Fibroblast of skin of scalp (primary cell): ENCODE data around the gene WBP2.

Experiments used
- DNase-seq: peaks from one replicate; pipeline ENCODE4 v3.0.0-alpha.2; 2013

Gene WBP2

GRCh38 chr17:75844530-75845057 lies 10.5 kb downstream of the WBP2 start:
- no peak for DNase-seq

DNA sequence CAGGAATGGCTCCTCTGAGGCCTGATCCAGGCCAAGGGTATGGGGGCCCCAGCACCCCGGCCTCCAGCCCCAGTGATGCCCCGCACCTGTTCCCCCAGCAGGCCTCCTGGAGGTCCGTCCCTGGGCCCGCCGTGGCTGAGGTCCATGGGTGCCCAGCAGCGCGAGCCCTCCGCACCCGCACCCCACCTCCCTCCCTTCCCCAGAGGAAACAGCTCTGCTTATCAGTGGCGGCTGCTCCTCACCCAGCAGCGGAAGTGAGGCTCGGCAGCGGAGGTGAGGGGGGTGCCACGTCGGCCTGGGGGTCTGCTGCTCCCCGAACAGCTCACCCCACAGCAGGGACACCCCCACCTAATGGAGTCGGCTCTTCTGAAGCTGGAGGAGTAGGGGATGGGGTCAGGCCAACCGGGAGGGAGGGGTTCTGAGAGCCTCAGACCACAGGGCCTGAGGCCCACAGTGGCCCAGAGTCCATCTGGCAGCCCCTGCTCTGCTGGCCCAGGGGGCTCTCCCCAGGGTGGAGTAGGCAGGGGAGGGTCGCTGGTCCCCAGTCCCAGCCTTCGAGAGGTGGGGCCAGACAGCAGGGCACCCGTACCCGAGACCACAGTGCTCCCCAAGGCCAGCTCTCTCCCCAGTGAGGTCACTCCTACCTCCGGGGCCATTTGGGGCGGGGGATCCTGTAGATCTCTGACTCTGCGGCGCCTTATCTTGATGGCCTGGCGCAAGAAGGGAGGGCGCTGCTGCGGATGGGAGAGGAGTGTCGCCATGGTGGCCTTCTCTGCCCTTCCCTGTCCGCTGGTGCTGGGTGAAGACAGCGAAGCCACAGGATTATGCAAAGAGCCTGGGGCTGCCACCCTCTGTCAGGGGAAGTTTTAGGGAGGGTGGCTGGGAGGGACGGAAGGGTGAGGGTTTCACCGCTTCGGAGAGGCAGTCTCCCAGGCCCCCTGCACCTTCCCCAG lies 11.3 kb downstream of the WBP2 start, which contains the start of gene UNC13D:
Gene UNC13D (minus strand): TSS at position 828 of the 953 bp plus-strand sequence. CDS start 67 bp downstream, at position 761.
- no peak for DNase-seq

- no peak for DNase-seq
Measured at GRCh38 chr17:75842963-75843576, 12.1 kb downstream of the WBP2 start.

- DNase-seq, result no peak
Measured at GRCh38 chr17:75842411-75842810, 12.7 kb downstream of the WBP2 start.

DNA sequence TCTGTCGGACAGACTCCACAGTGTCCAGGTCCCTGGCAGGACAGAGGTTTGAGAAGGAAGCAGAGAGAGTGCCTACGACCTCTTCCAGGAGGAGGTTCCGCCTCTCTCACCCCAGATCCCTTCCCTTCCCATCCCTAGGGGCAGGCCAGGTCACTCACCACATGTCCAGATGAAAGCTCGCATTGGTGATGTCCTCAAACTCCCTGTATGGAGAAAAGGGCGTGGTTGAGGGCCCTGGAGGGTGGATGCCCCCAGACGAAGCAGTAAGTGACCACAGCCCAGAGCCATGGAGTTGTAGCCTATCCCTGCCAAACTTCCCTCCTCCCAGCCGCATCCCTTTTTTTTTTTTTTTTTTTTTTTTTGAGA lies 14.4 kb downstream of the WBP2 start:
- DNase-seq, result no peak

GRCh38 chr17:75839942-75840798 lies 15.0 kb downstream of the WBP2 start:
- DNase-seq, result no peak

DNA sequence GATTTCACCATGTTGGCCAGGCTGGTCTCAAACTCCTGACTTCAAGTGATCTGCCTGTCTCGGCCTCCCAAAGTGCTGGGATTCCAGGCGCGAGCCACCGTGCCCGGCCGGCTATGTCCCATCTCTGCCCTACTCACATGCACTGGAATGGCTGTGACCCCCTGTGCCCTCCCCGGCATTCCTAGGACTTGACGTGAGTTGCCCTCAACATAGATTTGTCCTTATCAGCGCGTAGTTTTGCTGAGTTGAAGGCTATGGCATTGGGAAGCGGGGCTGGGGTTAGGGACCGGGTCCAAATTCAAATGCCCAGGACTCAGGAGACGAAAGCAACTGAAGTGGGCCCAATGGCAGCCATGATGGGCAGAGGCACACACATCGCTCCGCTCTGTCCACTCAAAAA lies 16.7 kb downstream of the WBP2 start:
- no peak for DNase-seq

GRCh38 chr17:75837899-75838298 lies 17.2 kb downstream of the WBP2 start:
- DNase-seq, result no peak

- DNase-seq, result no peak
Measured at GRCh38 chr17:75836605-75837004, 18.5 kb downstream of the WBP2 start.

- DNase-seq, result no peak
Measured at GRCh38 chr17:75835654-75835987, 19.5 kb downstream of the WBP2 start.

DNA sequence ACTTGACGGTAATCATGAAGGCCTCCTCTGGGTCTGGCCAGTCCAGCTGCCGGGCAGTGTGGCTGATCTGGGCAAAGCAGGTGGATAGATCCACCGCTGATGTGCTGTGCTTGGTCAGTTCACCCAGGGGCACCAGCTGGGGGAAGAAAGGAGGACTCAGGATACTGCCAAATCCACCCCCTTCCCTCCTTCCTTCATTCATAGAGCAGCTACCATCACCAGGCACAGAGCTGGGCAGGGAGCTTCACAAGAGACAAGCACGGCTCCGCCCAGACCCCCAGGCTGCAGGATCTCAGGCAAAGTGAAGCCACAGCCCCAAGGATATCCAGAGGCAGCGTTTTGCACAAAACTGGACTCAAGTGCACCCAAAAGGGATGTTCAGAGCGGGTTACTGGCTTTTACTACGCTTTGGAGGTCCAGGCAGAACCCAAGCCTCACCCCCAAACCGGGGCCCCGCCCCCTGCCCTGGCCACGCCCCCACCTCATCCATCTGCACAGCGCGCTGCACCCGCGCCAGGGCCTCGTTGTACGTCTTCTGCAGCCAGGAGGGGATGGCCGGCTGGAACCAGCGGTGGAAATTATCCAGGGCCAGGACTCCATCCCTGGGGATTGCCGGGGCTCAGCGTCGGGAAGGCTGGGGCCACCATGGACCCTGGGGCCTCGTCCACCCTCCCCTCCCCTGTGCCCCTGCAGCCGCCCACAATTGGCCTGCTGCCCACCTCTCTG lies 20.0 kb downstream of the WBP2 start:
- DNase-seq, result no peak

DNA sequence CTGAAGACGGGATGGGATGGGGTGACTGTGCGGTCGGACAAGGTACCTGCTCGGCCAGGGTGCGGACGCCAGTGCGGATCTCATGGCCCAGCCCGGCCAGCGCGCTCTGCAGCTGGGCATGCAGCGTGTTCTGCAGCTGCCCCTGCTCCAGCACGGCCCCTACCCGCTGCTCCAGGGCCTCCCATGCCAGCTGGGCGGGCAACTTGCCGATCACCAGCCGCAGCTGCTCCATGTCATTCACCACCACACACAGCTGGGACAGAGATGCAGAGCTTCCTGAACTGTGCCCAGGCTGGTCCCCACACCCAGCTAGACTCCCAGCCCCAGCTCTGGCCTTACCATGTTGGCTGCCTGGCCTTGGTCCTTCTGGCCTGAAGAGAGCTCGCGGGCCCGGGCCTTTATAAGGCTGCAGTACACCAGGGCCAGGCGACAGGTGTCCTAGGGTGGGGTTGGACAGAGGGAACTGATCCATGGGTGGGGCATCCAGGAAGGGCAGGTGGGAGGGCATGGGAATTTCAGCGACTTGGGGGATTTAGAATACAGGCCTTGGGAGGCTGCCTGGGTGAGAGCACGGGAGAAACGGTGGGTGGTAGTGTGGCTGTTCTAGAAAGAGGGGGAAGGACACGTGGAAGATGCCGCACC lies 20.7 kb downstream of the WBP2 start:
- DNase-seq, result no peak

DNA sequence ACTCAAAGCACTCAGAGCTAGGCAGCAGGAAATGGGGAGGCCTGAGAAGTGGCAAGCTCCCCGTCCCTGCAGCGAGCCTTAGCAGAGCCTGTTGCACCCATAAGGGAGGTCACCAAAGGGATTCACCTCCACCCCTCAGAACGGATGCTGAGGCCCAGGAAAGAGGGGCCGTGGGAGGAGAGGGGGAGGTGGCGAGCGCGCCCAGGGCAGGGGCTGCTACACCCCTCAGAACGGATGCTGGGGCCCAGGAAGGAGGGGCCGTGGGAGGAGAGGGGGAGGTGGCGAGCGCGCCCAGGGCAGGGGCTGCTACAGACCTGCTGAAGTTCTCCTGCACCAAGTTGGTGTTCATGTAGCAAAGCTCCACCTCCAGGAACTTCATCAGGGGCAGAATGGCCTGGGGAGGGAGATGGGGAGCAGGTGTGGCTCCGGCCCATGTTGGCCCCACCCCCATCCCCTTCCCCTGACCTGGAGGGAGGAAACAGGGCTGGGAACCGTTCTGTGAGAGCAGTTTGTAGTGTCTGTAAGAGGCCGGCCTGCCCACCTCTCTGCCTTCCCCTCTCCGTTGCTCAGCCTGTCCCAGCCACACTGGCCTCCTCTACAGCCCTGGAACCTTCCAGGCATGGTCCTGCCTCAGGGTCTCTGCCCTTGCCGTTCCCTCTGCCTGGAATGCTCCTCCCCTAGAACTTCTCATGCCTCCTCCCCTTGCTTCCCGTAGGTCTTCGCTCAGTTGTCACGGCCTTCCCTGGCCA lies 22.3 kb downstream of the WBP2 start:
- DNase-seq, result no peak

DNA sequence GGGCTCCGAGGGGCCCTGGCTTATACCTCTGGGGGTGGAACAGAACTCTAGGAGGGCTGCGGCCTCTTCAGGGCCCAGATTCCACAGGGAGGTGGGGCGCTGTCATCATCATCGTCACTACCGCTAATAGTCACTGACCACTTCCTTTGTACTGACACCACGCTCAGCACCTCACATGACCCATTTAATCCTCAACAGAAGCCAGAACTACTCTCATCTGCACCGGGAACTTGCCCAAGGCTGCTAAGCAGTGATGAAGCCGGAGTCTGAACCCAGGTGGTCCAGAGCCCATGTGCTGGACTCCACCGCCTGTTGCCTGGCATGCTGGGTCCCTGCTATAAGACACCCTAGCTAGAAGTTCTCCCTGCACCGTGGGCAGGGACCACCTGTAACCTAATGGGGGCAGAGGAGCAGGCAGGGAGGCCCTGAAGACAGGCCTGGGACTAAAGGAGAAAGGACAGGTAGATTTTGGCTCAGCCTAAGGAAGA lies 22.9 kb downstream of the WBP2 start:
- DNase-seq, result peak; percentile 49

- DNase-seq, result no peak
Measured at GRCh38 chr17:75831032-75831571, 24.0 kb downstream of the WBP2 start.

DNA sequence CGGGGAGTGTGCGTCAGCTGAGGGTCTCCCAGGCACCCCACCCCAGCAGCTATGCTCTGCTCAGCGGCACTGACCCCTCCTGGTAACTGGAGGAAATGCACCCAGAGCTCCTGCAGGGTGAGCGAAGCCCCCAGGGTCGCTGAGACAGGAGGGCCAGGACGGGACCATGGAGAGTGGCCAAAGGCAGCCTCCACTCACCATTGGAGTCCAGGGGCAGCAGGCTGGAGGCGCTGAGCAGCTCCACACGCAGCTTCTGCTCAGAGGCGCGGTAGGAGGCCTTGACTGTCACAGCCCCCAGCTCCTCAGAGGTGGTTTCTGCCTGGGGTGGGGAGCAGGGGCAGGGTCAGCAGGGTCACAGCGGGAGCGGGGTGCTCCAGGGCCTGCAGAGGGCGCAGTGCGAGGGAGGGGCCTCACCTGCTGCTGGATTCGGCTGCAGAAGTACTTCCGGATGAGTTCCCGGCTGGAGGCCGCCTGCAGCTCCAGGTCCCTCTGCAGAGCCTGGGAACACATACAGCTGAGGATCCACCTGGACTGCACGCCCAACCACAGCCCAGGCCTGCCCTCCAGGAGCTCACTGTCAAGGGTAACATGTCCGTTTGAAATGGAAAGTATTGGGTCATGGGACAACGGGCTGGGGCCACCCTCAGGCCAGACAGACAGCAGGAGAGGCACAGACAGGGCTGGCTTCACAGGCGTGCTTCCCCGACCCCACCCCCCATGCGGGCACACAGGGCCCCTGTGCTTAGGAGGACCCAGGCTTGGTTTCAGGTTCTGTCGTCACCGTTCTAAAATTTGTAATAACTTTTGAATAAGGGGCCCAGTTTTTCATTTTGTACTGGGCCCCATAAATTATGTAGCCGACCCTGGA lies 24.7 kb downstream of the WBP2 start:
- no peak for DNase-seq

GRCh38 chr17:75829747-75830146 lies 25.4 kb downstream of the WBP2 start:
- DNase-seq, result no peak

DNA sequence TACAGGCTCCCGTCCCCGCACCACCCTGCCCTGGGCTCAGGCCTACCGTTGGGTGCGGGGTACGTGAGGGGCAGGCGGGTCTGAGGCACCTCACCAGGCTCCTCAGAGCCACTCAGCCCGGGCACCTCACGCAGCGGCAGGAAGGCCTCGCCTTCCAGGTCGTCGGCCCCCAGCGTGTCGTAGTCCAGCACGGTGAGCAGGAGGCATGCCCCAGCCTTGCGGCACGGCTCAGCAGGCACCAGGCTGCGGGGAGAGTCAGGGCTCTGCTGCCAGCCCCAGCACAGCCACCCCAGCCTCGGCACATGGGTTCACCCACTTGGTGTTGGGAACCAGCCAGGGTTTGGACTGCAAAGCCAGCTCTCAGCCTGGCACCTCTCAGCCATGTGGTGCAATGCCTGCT lies 26.4 kb downstream of the WBP2 start:
- DNase-seq, result no peak

DNA sequence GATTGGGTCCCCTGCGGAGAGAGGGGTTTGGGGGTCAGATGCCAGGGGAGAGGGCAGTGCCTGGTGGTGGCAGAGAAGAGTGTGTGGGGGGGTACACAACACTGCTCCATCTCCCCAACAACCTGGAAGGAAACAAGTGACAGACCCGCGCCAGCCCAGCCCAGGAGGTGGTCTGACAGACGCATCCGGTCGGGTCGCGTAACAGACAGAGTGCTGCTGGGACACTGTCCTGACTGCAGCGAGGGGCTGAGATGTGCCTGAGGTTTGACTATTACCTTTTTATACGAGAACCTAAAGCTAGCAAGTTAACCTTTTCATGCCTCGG lies 27.1 kb downstream of the WBP2 start:
- DNase-seq, result no peak
